Neural progenitor cell (in vitro differentiated cells): ENCODE data around the gene HSD17B2. TPM values are rescaled to one million over a fixed set of nuclear protein-coding genes. Genes with fewer than 3 reads are reported as not detected.

ENCODE experiments used
- DNase-seq: peaks from one replicate; pipeline ENCODE4 v3.0.0-alpha.2; 2016; ENCODE audit warnings: low spot score
- H2AFZ ChIP-seq: fragments of 200-600 bp; sonication (generic); replicated peaks from 2 replicates; pipeline ENCODE4 v1.6.1; 2016; ENCODE audit warnings: antibody characterized with exemption
- H3F3A ChIP-seq: fragments of 200-600 bp; sonication (generic); 2 replicates; pipeline ENCODE4 v1.6.1; 2016; ENCODE audit warnings: antibody characterized with exemption, low read depth
- H3K27ac ChIP-seq: fragments of 200-600 bp; sonication (generic); 2 replicates; pipeline ENCODE4 v1.5.1; 2016; ENCODE audit warnings: mild to moderate bottlenecking
- H3K27me3 ChIP-seq: fragments of 200-600 bp; sonication (generic); 2 replicates; pipeline ENCODE4 v1.6.1; 2016; ENCODE audit warnings: mild to moderate bottlenecking, moderate library complexity
- H3K36me3 ChIP-seq: fragments of 200-600 bp; sonication (generic); 2 replicates; pipeline ENCODE4 v1.5.1; 2016
- H3K4me1 ChIP-seq: fragments of 200-600 bp; sonication (generic); 2 replicates; pipeline ENCODE4 v1.6.1; 2016; ENCODE audit warnings: mixed run types
- H3K4me2 ChIP-seq: fragments of 200-600 bp; sonication (generic); 2 replicates; pipeline ENCODE4 v1.6.1; 2016
- H3K4me3 ChIP-seq: fragments of 200-600 bp; sonication (generic); 2 replicates; pipeline ENCODE4 v1.5.1; 2016
- H3K79me2 ChIP-seq: fragments of 200-600 bp; sonication (generic); 2 replicates; pipeline ENCODE4 v1.6.1; 2016; ENCODE audit warnings: low read depth
- H3K9ac ChIP-seq: fragments of 200-600 bp; sonication (generic); 2 replicates; pipeline ENCODE4 v1.6.1; 2016
- H3K9me3 ChIP-seq: fragments of 200-600 bp; sonication (generic); 2 replicates; pipeline ENCODE4 v1.5.1; 2016; ENCODE audit warnings: low read depth
- H4K20me1 ChIP-seq: fragments of 200-600 bp; sonication (generic); 2 replicates; pipeline ENCODE4 v1.6.1; 2016; ENCODE audit warnings: low read depth
- H3K27ac Mint-ChIP-seq: 3 replicates; pipeline ENCODE4 v1.8.0; 2021; ENCODE audit warnings: mixed read lengths
- H3K27me3 Mint-ChIP-seq: 2 replicates; pipeline ENCODE4 v1.8.0; 2022; ENCODE audit warnings: low read depth, mild to moderate bottlenecking, inconsistent platforms, moderate library complexity, mixed read lengths; ENCODE audit not compliant: insufficient read depth
- H3K36me3 Mint-ChIP-seq: 3 replicates; pipeline ENCODE4 v1.8.0; 2021; ENCODE audit warnings: mixed read lengths
- H3K4me1 Mint-ChIP-seq: 3 replicates; pipeline ENCODE4 v1.8.0; 2021; ENCODE audit warnings: mixed read lengths
- H3K4me3 Mint-ChIP-seq: 3 replicates; pipeline ENCODE4 v1.8.0; 2021; ENCODE audit warnings: mild to moderate bottlenecking, moderate library complexity, mixed read lengths
- H3K9me3 Mint-ChIP-seq: 3 replicates; pipeline ENCODE4 v1.8.0; 2020; ENCODE audit warnings: mixed read lengths
- CTCF ChIP-seq: fragments of 200-600 bp; sonication (generic); IDR thresholded peaks from 2 replicates; pipeline ENCODE4 v1.5.1; 2017; ENCODE audit warnings: antibody characterized with exemption, mild to moderate bottlenecking
- EZH2 ChIP-seq: fragments of 200-600 bp; sonication (generic); IDR thresholded peaks from 2 replicates; pipeline ENCODE4 v1.6.1; 2017; ENCODE audit warnings: antibody characterized with exemption, mild to moderate bottlenecking, moderate library complexity
- EZH2phosphoT487 ChIP-seq: fragments of 200-600 bp; sonication (generic); IDR thresholded peaks from 2 replicates; pipeline ENCODE4 v1.6.1; 2017; ENCODE audit warnings: antibody characterized with exemption
- total RNA-seq: library from RNA; depleted of rRNA; stranded (reverse); fragments of >200 nt; gene quantifications from 2 replicates; pipeline ENCODE4 v1.2.3, GENCODE V29; 2015; ENCODE audit warnings: low replicate concordance

The HSD17B2 gene
- total RNA-seq, 1 donor from 2014 or later: not detected

- no peak for TF ChIP-seq EZH2
- TF ChIP-seq CTCF: no peak
- no peak for TF ChIP-seq EZH2phosphoT487
- H3K27ac Mint-ChIP-seq: no peak overlapping the region
- peaks cover 8% of the 10 kb centered on the region for H3K27me3 Mint-ChIP-seq
- Histone ChIP-seq H3K36me3 (no peaks in the 10 kb centered on the region), H3K4me1 (no peaks in the 10 kb centered on the region), H3K4me3 (no peak overlapping the region), H3K4me2 (no peak overlapping the region), H3K27ac (no peak overlapping the region), H4K20me1 (no peaks in the 10 kb centered on the region), H3K27me3 (no peaks in the 10 kb centered on the region), H3K9me3 (no peaks in the 10 kb centered on the region), H3F3A (no peaks in the 10 kb centered on the region), H3K79me2 (no peaks in the 10 kb centered on the region), H2AFZ (no peak overlapping the region), H3K9ac (no peak overlapping the region)
- no peak for DNase-seq
- H3K4me3 Mint-ChIP-seq: no peak overlapping the region
- peaks cover 9% of the 10 kb centered on the region for H3K4me1 Mint-ChIP-seq
- H3K36me3 Mint-ChIP-seq: peaks cover 6% of the 10 kb centered on the region
- peaks cover 3% of the 10 kb centered on the region for H3K9me3 Mint-ChIP-seq
Measured at GRCh38 chr16:82062645-82063058, 27.6 kb downstream of the HSD17B2 start.

- TF ChIP-seq EZH2 (no peak), CTCF (no peak), EZH2phosphoT487 (no peak)
- Histone ChIP-seq H3K9ac (no peak overlapping the region), H3K4me3 (no peak overlapping the region), H3K4me2 (no peak overlapping the region), H3F3A (no peaks in the 10 kb centered on the region), H4K20me1 (no peaks in the 10 kb centered on the region), H3K36me3 (no peaks in the 10 kb centered on the region), H3K9me3 (no peaks in the 10 kb centered on the region), H3K27ac (no peak overlapping the region), H3K4me1 (no peaks in the 10 kb centered on the region), H3K79me2 (no peaks in the 10 kb centered on the region), H2AFZ (no peak overlapping the region), H3K27me3 (no peaks in the 10 kb centered on the region)
- no peak for DNase-seq
- peaks cover 9% of the 10 kb centered on the region for H3K4me1 Mint-ChIP-seq
- no peak overlapping the region for H3K27ac Mint-ChIP-seq
- peaks cover 3% of the 10 kb centered on the region for H3K9me3 Mint-ChIP-seq
- no peak overlapping the region for H3K4me3 Mint-ChIP-seq
- H3K27me3 Mint-ChIP-seq: peaks cover 11% of the 10 kb centered on the region
- peaks cover 6% of the 10 kb centered on the region for H3K36me3 Mint-ChIP-seq
Measured at GRCh38 chr16:82063456-82064082, 28.5 kb downstream of the HSD17B2 start.

GRCh38 chr16:82067042-82067803 lies 32.2 kb downstream of the HSD17B2 start:
- Histone ChIP-seq H3K27ac (no peak overlapping the region), H3K36me3 (no peaks in the 10 kb centered on the region), H3K9me3 (no peaks in the 10 kb centered on the region), H2AFZ (no peak overlapping the region), H3K4me3 (no peak overlapping the region), H3K4me2 (no peak overlapping the region), H4K20me1 (no peaks in the 10 kb centered on the region), H3F3A (no peaks in the 10 kb centered on the region), H3K79me2 (no peaks in the 10 kb centered on the region), H3K4me1 (peaks cover 14% of the 10 kb centered on the region), H3K27me3 (no peaks in the 10 kb centered on the region), H3K9ac (no peak overlapping the region)
- no peak for TF ChIP-seq EZH2phosphoT487
- TF ChIP-seq CTCF: no peak
- H3K4me1 Mint-ChIP-seq: no peaks in the 10 kb centered on the region
- H3K36me3 Mint-ChIP-seq: peaks cover 10% of the 10 kb centered on the region
- no peak overlapping the region for H3K4me3 Mint-ChIP-seq
- DNase-seq: no peak
- H3K9me3 Mint-ChIP-seq: peaks cover 9% of the 10 kb centered on the region
- H3K27ac Mint-ChIP-seq: no peak overlapping the region
- peaks cover 8% of the 10 kb centered on the region for H3K27me3 Mint-ChIP-seq
